Measurements from ENCODE around the gene RBM39. TPM values are rescaled to one million over a fixed set of nuclear protein-coding genes. Genes with fewer than 3 reads are reported as not detected.
A peak's percentile ranks its signal among the peaks of the same experiment; 100 is the strongest.
"Not testable (repeated sequence)": the region's sequence is repeated elsewhere in the genome, so short reads cannot be mapped to it uniquely, and the experiment has no call there.

Gene RBM39
- total RNA-seq, 3 donors from 2014 or later (not counting 1 experiment from before 2014, with no cell fraction given), result 1,431 to 1,555 (median 1,445) TPM

DNA sequence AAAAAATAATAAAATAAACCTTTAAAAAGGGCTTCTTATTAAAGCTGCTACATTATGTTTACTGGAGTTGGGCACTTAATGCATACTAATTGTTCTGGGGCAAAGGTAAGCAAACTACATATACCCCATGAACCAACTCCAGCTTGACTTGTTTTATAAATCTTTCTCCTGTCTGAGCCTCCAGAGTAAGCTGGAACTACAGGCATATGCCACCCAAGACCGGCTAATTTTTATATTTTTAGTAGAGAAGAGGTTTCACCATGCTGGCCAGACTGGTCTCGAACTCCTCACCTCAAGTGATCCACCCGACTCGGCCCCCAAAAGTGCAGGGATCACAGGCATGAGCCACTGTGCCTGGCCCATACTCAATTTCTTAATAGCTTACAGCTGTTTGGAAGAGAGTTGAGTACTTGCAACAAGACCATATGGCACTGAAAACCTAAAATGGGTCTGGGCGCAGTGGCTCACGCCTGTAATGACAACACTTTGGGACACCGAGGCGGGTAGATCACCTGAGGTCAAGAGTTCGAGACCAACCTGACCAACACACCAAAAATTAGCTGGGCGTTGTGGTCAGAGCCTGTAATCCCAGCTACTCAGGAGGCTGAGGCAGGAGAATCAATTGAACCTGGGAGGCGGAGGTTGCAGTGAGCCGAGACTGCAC lies 23.0 kb downstream of the RBM39 start:
- H3K4me3 Mint-ChIP-seq, result no peak overlapping the region
- DNase-seq (no peak), ATAC-seq (no peak)
- TF ChIP-seq CTCF (IDR thresholded peaks at IDR 0.05), result no peak
- intact Hi-C loops (cut with micrococcal nuclease), result no loop called here
- no peaks in the 10 kb centered on the region for H3K27me3 ChIP-seq (ENCODE audit: control insufficient read depth, insufficient read depth, low read length)
- no peaks in the 10 kb centered on the region for H3K27me3 Mint-ChIP-seq (ENCODE audit: low read depth in 2 of 2)
- peaks cover 37 to 42% of the 10 kb centered on the region in 2 donors for H3K4me1 Mint-ChIP-seq
- H3K9me3 Mint-ChIP-seq, result no peaks in the 10 kb centered on the region
- H3K27ac Mint-ChIP-seq, result peak overlapping the region in 1 of 2 donors; percentile 29
- 96% methylated on average over 12 of the region's 12 CpGs for WGBS (ENCODE audit: insufficient coverage)
- H3K4me3 ChIP-seq (ENCODE audit: low read length), result no peak overlapping the region
- no peak overlapping the region for H3K27ac ChIP-seq (ENCODE audit: low read length)
- H3K36me3 Mint-ChIP-seq, result peaks cover 21% of the 10 kb centered on the region
- peaks cover 91% of the 10 kb centered on the region for H3K36me3 ChIP-seq (ENCODE audit: control insufficient read depth, insufficient read depth, low read length)
- H3K9me3 ChIP-seq (ENCODE audit: control insufficient read depth, insufficient read depth, low read length), result no peaks in the 10 kb centered on the region
- H3K4me1 ChIP-seq (ENCODE audit: control insufficient read depth, insufficient read depth, low read length), result peaks cover 26% of the 10 kb centered on the region

DNA sequence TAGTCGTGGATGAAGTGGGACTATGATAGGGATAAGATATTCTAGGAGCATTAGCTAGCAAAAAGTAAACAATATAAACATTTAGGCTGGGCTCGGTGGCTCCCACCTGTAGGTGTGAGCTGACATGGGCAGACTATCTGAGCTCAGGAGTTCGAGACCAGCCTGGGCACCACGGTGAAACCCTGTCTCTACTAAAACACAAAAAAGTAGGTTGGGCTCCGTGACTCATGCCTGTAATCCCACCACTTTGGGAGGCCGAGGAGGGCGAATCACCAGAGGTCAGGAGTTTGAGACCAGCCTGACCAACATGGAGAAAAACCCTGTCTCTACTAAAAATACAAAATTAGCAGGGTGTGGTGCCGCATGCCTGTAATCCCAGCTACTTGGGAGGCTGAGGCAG lies 23.7 kb downstream of the RBM39 start:
- H3K27me3 ChIP-seq (ENCODE audit: control insufficient read depth, insufficient read depth, low read length); H3K4me3 ChIP-seq (ENCODE audit: low read length); H3K27me3 Mint-ChIP-seq (ENCODE audit: low read depth in 2 of 2); H3K9me3 Mint-ChIP-seq; H3K27ac ChIP-seq (ENCODE audit: low read length); DNase-seq; H3K9me3 ChIP-seq (ENCODE audit: control insufficient read depth, insufficient read depth, low read length); intact Hi-C loops (cut with micrococcal nuclease); ATAC-seq: not testable (repeated sequence)
- peak overlapping the region; percentile 49 for H3K4me3 Mint-ChIP-seq
- peaks cover 24% of the 10 kb centered on the region for H3K36me3 Mint-ChIP-seq
- WGBS (ENCODE audit: insufficient coverage), result 93% methylated on average over 7 of the region's 8 CpGs
- Histone ChIP-seq H3K36me3 (ENCODE audit: control insufficient read depth, insufficient read depth, low read length) (peaks cover 91% of the 10 kb centered on the region), H3K4me1 (ENCODE audit: control insufficient read depth, insufficient read depth, low read length) (peaks cover 21% of the 10 kb centered on the region)
- H3K4me1 Mint-ChIP-seq, result peaks cover 41 to 46% of the 10 kb centered on the region in 2 donors
- peak overlapping the region; percentile 35 to 53 for H3K27ac Mint-ChIP-seq

- peaks cover 28 to 32% of the 10 kb centered on the region in 2 donors for H3K4me1 Mint-ChIP-seq
- Histone ChIP-seq H3K27me3 (ENCODE audit: control insufficient read depth, insufficient read depth, low read length) (no peaks in the 10 kb centered on the region), H3K4me1 (ENCODE audit: control insufficient read depth, insufficient read depth, low read length) (peaks cover 16% of the 10 kb centered on the region), H3K27ac (ENCODE audit: low read length) (no peak overlapping the region), H3K4me3 (ENCODE audit: low read length) (no peak overlapping the region), H3K9me3 (ENCODE audit: control insufficient read depth, insufficient read depth, low read length) (no peaks in the 10 kb centered on the region), H3K36me3 (ENCODE audit: control insufficient read depth, insufficient read depth, low read length) (peaks cover 93% of the 10 kb centered on the region)
- no peaks in the 10 kb centered on the region for H3K27me3 Mint-ChIP-seq (ENCODE audit: low read depth in 2 of 2)
- intact Hi-C loops (cut with micrococcal nuclease), result loop anchor here (1.0 kb wide), 1 partner anchor 9 kb away; no protein-coding TSS in a partner anchor
- H3K4me3 Mint-ChIP-seq, result no peak overlapping the region
- 91% methylated on average over 4 of the region's 4 CpGs for WGBS (ENCODE audit: insufficient coverage)
- peaks cover 23% of the 10 kb centered on the region for H3K36me3 Mint-ChIP-seq
- no peaks in the 10 kb centered on the region for H3K9me3 Mint-ChIP-seq
- DNase-seq (no peak), ATAC-seq (no peak)
- peak overlapping the region in 1 of 2 donors; percentile 77 for H3K27ac Mint-ChIP-seq
- TF ChIP-seq CTCF (IDR thresholded peaks at IDR 0.05), result no peak
These were observed 25.7 kb downstream of the RBM39 start for GRCh38 chr20:35716330-35716729.

DNA sequence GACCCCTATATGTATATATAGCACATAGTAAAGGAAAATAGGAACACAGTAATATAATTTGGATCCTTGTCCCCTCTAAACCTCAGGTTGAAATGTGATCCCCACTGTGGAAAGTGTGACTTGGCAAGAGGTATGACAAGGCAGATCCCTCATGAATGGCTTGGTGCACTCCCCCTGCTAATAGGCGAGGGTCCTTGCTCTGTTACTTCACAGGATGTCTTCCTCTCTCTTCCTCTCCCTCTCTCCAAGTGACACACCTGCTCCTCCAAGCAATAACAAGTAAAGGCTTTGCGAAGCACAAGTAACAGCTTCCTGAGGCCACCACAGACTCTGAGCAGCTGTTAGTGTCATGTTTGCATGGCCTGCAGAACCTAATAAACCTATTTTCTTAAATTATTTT lies 26.4 kb downstream of the RBM39 start:
- H3K9me3 Mint-ChIP-seq, result no peaks in the 10 kb centered on the region
- peak overlapping the region; percentile 48 to 77 for H3K27ac Mint-ChIP-seq
- peaks cover 34 to 35% of the 10 kb centered on the region in 2 donors for H3K4me1 Mint-ChIP-seq

More for the DNA sequence above, 26.4 kb downstream of the RBM39 start:
- no peak overlapping the region for H3K4me3 Mint-ChIP-seq
- H3K27me3 Mint-ChIP-seq (ENCODE audit: low read depth in 2 of 2), result no peaks in the 10 kb centered on the region
- H3K36me3 ChIP-seq (ENCODE audit: control insufficient read depth, insufficient read depth, low read length), result peaks cover 93% of the 10 kb centered on the region
- H3K27me3 ChIP-seq (ENCODE audit: control insufficient read depth, insufficient read depth, low read length), result no peaks in the 10 kb centered on the region
- no peak overlapping the region for H3K4me3 ChIP-seq (ENCODE audit: low read length)
- H3K36me3 Mint-ChIP-seq, result peaks cover 28% of the 10 kb centered on the region
- no peak for DNase-seq
- H3K27ac ChIP-seq (ENCODE audit: low read length), result no peak overlapping the region
- no peak for TF ChIP-seq CTCF (IDR thresholded peaks at IDR 0.05)
- H3K4me1 ChIP-seq (ENCODE audit: control insufficient read depth, insufficient read depth, low read length), result peaks cover 16% of the 10 kb centered on the region
- WGBS (ENCODE audit: insufficient coverage), result 94% methylated on average over 2 of the region's 2 CpGs
- intact Hi-C loops (cut with micrococcal nuclease), result loop anchor here (1.0 kb wide), 1 partner anchor 8 kb away; no protein-coding TSS in a partner anchor
- ATAC-seq, result no peak
- H3K9me3 ChIP-seq (ENCODE audit: control insufficient read depth, insufficient read depth, low read length), result no peaks in the 10 kb centered on the region
